ENCODE results near the gene MINDY4. TPM values are rescaled to one million over a fixed set of nuclear protein-coding genes. Genes with fewer than 3 reads are reported as not detected.
"Not testable (repeated sequence)": the region's sequence is repeated elsewhere in the genome, so short reads cannot be mapped to it uniquely, and the experiment has no call there.

The MINDY4 gene
- total RNA-seq, 1 donor from 2014 or later: 0.96 TPM

DNA sequence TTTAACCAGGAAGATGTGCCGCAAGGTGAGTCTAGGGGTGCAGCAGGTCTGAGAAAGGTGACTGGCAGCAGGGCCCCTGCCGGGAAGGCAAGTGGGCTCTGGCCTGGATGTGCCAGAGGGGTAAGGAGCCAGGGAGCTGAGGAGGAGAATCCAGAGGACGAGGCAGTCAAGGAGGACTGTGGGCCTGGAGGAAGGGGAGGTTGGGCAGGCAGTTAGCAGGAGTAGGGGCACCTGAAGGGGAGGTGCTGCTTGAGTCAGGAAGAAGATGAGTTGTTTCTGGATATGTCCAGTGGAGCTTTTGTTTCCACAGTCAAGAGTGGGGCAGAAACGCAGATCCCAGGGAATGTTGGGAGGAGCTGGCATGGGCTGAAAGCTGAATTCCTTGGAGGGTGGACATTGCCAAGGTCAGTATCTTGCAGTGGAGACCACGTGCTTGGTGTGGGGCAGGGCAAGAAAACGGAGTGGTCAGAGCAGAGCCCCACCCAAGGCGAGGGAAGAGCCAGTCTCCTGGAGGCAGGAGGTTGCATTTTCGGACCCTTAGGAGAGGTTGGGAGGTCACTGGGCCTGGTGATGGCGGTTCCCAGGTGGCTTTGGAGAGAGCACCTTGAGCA, 34.0 kb downstream of the MINDY4 start:
- DNase-seq (ENCODE audit: low spot score): no peak
- intact Hi-C loops (cut with micrococcal nuclease): loop anchor here (10.0 kb wide), 1 partner anchor 110 kb away; the partner anchor contains the start of gene AQP1
- no peaks in the 10 kb centered on the region for H3K9me3 Mint-ChIP-seq
- peaks cover 1% of the 10 kb centered on the region for H3K27me3 Mint-ChIP-seq (ENCODE audit: insufficient read depth)
- H3K4me3 Mint-ChIP-seq: no peak overlapping the region
- H3K27ac Mint-ChIP-seq: no peak overlapping the region
- H3K4me1 Mint-ChIP-seq (ENCODE audit: low read depth): no peaks in the 10 kb centered on the region
- H3K36me3 Mint-ChIP-seq (ENCODE audit: low read depth): no peaks in the 10 kb centered on the region

DNA sequence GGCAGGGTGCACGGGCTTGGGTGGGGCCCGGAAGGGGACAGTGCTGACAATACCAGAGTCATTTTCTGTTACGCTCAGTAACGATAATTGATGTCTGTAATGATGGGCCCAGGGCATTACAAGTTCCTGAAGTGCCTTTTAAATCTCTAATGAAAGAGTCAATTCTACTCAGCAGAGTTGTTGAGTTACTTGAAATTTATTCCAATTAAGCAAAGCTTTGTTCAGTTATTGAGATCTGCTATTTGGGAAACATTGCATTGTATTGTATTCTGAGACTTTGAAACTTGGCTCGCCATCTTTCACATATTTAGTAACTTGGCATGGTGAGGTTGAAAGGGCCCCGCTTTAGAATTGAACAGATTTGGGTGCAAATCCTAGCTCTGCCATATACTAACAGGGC, 34.7 kb downstream of the MINDY4 start:
- Mint-ChIP-seq H3K27me3 (ENCODE audit: insufficient read depth) (peaks cover 1% of the 10 kb centered on the region), H3K4me3 (no peak overlapping the region), H3K4me1 (ENCODE audit: low read depth) (no peaks in the 10 kb centered on the region), H3K9me3 (no peaks in the 10 kb centered on the region), H3K36me3 (ENCODE audit: low read depth) (no peaks in the 10 kb centered on the region), H3K27ac (no peak overlapping the region)
- DNase-seq (ENCODE audit: low spot score): no peak
- intact Hi-C loops (cut with micrococcal nuclease): loop anchor here (10.0 kb wide), 1 partner anchor 109 kb away; the partner anchor contains the start of gene AQP1

- DNase-seq (ENCODE audit: low spot score); H3K27ac Mint-ChIP-seq; H3K36me3 Mint-ChIP-seq (ENCODE audit: low read depth); H3K27me3 Mint-ChIP-seq (ENCODE audit: insufficient read depth); H3K4me3 Mint-ChIP-seq; H3K9me3 Mint-ChIP-seq; H3K4me1 Mint-ChIP-seq (ENCODE audit: low read depth): not testable (repeated sequence)
- intact Hi-C loops (cut with micrococcal nuclease): loop anchor here (10.0 kb wide), 1 partner anchor 107 kb away; the partner anchor contains the start of gene AQP1
Measured at GRCh38 chr7:30807477-30807876, 36.3 kb downstream of the MINDY4 start.

GRCh38 chr7:30807941-30808340, 36.7 kb downstream of the MINDY4 start:
- intact Hi-C loops (cut with micrococcal nuclease): loop anchor here (10.0 kb wide), 1 partner anchor 107 kb away; the partner anchor contains the start of gene AQP1
- H3K27ac Mint-ChIP-seq; DNase-seq (ENCODE audit: low spot score); H3K4me1 Mint-ChIP-seq (ENCODE audit: low read depth); H3K27me3 Mint-ChIP-seq (ENCODE audit: insufficient read depth); H3K9me3 Mint-ChIP-seq; H3K4me3 Mint-ChIP-seq; H3K36me3 Mint-ChIP-seq (ENCODE audit: low read depth): not testable (repeated sequence)

- Mint-ChIP-seq H3K27ac (no peak overlapping the region), H3K36me3 (ENCODE audit: low read depth) (no peaks in the 10 kb centered on the region), H3K4me1 (ENCODE audit: low read depth) (no peaks in the 10 kb centered on the region), H3K4me3 (no peak overlapping the region), H3K27me3 (ENCODE audit: insufficient read depth) (peaks cover 3% of the 10 kb centered on the region), H3K9me3 (no peaks in the 10 kb centered on the region)
- DNase-seq (ENCODE audit: low spot score): no peak
- intact Hi-C loops (cut with micrococcal nuclease): no loop called here
Measured at GRCh38 chr7:30810986-30811385, 39.8 kb downstream of the MINDY4 start.

DNA sequence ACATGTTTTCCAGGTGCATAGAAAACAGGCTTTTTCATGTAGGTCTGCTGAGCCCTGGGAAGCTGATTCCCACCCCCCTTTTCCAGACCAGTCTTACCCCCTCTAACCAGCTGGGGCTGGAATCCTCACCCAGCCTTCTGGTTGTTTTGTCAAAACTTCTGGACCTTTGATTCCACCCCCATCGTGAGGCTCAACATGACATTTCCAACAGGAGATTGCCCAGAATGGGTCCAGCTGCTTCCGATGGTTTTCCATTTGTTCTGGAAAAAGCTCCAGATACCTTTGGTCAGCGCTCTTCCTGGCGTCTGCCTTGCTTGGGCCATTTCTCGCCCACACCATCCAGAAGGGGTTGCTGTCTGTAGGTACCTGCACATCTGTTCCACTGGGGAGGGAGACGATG, 41.5 kb downstream of the MINDY4 start:
- intact Hi-C loops (cut with micrococcal nuclease): no loop called here
- DNase-seq (ENCODE audit: low spot score): no peak
- H3K4me3 Mint-ChIP-seq: no peak overlapping the region
- no peaks in the 10 kb centered on the region for H3K4me1 Mint-ChIP-seq (ENCODE audit: low read depth)
- H3K9me3 Mint-ChIP-seq: no peaks in the 10 kb centered on the region
- H3K36me3 Mint-ChIP-seq (ENCODE audit: low read depth): no peaks in the 10 kb centered on the region
- H3K27ac Mint-ChIP-seq: no peak overlapping the region
- H3K27me3 Mint-ChIP-seq (ENCODE audit: insufficient read depth): peaks cover 4% of the 10 kb centered on the region

DNA sequence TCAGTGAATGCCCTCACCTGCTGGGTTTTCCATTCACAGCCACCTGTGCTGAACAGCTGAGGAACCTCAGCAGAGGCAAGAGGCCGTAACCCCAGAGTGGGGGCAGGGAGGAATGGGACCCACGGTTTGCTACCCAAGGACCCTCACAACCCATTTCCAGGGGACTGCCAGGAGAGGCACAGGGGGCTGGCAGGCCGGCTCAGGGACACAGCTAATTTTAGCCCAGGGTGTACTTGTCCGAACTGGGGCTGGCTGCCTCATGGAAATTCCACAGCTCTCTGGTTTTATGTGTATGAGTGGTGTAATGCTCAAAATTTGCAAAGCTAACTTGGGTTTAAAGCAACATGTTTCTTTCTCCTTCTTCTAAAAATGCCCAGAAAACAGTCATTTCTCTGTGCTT, 42.2 kb downstream of the MINDY4 start:
- Mint-ChIP-seq H3K27me3 (ENCODE audit: insufficient read depth) (peaks cover 5% of the 10 kb centered on the region), H3K4me1 (ENCODE audit: low read depth) (no peaks in the 10 kb centered on the region), H3K9me3 (no peaks in the 10 kb centered on the region), H3K4me3 (no peak overlapping the region), H3K27ac (no peak overlapping the region), H3K36me3 (ENCODE audit: low read depth) (no peaks in the 10 kb centered on the region)
- intact Hi-C loops (cut with micrococcal nuclease): no loop called here
- no peak for DNase-seq (ENCODE audit: low spot score)

DNA sequence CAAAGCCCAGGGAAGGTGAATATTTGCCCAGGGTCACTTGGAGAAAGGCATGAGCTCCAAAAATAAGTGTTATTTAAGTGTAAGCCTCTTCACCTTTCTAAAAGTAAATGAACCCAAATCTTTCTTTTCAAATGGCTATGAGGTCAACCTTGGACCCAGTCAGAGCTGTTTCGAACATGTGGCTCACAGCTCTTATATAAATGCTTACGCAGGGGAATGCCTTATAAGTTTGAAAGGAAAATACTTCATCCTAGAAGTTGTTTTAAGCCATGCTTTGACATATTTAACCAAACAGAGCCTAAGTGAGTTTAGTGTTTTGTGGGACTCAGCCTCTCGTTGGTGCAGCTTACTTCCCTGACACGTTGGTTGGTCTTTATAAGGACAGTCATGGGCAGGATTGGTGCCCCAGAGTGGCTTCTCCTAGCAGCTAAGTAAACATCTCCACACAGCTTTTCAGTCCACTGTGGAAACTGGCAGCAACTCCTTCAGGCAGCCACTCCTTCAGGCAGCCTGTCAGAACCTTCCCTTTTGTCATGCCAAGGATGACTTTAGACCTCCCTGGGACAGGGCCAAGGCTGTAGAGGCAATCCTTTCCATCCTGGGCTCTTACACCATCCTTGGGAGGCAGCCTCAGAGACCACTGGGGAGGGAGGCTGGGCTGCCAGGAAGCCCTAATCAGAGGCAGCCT, 43.6 kb downstream of the MINDY4 start:
- H3K36me3 Mint-ChIP-seq (ENCODE audit: low read depth): no peaks in the 10 kb centered on the region
- H3K4me3 Mint-ChIP-seq: no peak overlapping the region
- no peaks in the 10 kb centered on the region for H3K9me3 Mint-ChIP-seq
- H3K4me1 Mint-ChIP-seq (ENCODE audit: low read depth): no peaks in the 10 kb centered on the region
- intact Hi-C loops (cut with micrococcal nuclease): no loop called here
- H3K27ac Mint-ChIP-seq: no peak overlapping the region
- peaks cover 5% of the 10 kb centered on the region for H3K27me3 Mint-ChIP-seq (ENCODE audit: insufficient read depth)
- no peak for DNase-seq (ENCODE audit: low spot score)

GRCh38 chr7:30815388-30815854, 44.2 kb downstream of the MINDY4 start:
- H3K9me3 Mint-ChIP-seq: no peaks in the 10 kb centered on the region
- intact Hi-C loops (cut with micrococcal nuclease): no loop called here
- H3K27ac Mint-ChIP-seq: no peak overlapping the region
- no peaks in the 10 kb centered on the region for H3K4me1 Mint-ChIP-seq (ENCODE audit: low read depth)
- H3K36me3 Mint-ChIP-seq (ENCODE audit: low read depth): no peaks in the 10 kb centered on the region
- H3K27me3 Mint-ChIP-seq (ENCODE audit: insufficient read depth): peaks cover 5% of the 10 kb centered on the region
- H3K4me3 Mint-ChIP-seq: no peak overlapping the region
- DNase-seq (ENCODE audit: low spot score): no peak

GRCh38 chr7:30815951-30816644, 44.9 kb downstream of the MINDY4 start:
- peaks cover 5% of the 10 kb centered on the region for H3K27me3 Mint-ChIP-seq (ENCODE audit: insufficient read depth)
- no peaks in the 10 kb centered on the region for H3K4me1 Mint-ChIP-seq (ENCODE audit: low read depth)
- H3K4me3 Mint-ChIP-seq: no peak overlapping the region

GRCh38 chr7:30816645-30817370, 45.6 kb downstream of the MINDY4 start:
- Mint-ChIP-seq H3K27ac (no peak overlapping the region), H3K4me1 (ENCODE audit: low read depth) (no peaks in the 10 kb centered on the region), H3K9me3 (no peaks in the 10 kb centered on the region), H3K27me3 (ENCODE audit: insufficient read depth) (peaks cover 7% of the 10 kb centered on the region), H3K36me3 (ENCODE audit: low read depth) (no peaks in the 10 kb centered on the region), H3K4me3 (no peak overlapping the region)
- intact Hi-C loops (cut with micrococcal nuclease): no loop called here
- DNase-seq (ENCODE audit: low spot score): no peak

More at GRCh38 chr7:30815951-30816644, 44.9 kb downstream of the MINDY4 start:
- Mint-ChIP-seq H3K27ac (no peak overlapping the region), H3K9me3 (no peaks in the 10 kb centered on the region), H3K36me3 (ENCODE audit: low read depth) (no peaks in the 10 kb centered on the region)
- intact Hi-C loops (cut with micrococcal nuclease): no loop called here
- DNase-seq (ENCODE audit: low spot score): no peak

DNA sequence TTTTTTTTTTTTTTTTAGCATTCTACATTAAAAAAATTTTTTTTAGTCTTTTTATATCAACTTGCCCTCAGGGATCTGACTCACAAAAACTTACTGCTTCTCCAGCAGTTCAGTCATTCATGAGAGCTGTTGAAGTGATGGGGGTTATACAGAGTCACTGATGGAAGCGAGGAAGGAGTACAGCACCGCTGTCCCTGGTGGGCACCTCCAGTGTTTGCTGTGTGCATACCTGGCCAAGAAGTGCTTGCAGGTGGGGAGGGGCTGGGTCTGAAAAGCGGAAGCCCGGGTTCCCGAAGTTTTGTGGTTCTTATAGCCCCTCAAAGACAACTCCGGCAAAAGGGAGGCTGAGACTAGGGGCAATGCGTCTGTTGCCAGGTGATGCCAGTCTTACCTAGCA, 46.2 kb downstream of the MINDY4 start:
- no peak overlapping the region for H3K4me3 Mint-ChIP-seq
- no peaks in the 10 kb centered on the region for H3K36me3 Mint-ChIP-seq (ENCODE audit: low read depth)
- no peak overlapping the region for H3K27ac Mint-ChIP-seq
- intact Hi-C loops (cut with micrococcal nuclease): no loop called here
- no peaks in the 10 kb centered on the region for H3K9me3 Mint-ChIP-seq
- no peaks in the 10 kb centered on the region for H3K4me1 Mint-ChIP-seq (ENCODE audit: low read depth)
- peaks cover 9% of the 10 kb centered on the region for H3K27me3 Mint-ChIP-seq (ENCODE audit: insufficient read depth)
- no peak for DNase-seq (ENCODE audit: low spot score)

Measured in activated T-helper 1 cell treated with anti-CD3 and anti-CD28 coated beads, Interleukin-12 subunit alpha, Interleukin-12 subunit beta, Interleukin-2, Interleukin-4 antibody, amounts not matched to agents 30 ng/mL and 10 ng/mL and 1 ng/mL, durations not matched to agents 14 hours and 24 hours and 36 hours (primary cell).